HepG2 (cell line): ENCODE data around the gene OBSL1. TPM values are rescaled to one million over a fixed set of nuclear protein-coding genes. Genes with fewer than 3 reads are reported as not detected.

Experiments used
- ARNT2 ChIP-seq: sonication (generic); formaldehyde crosslinking; IDR thresholded peaks from 2 replicates; pipeline ENCODE4 v1.8.0; 2022; ENCODE audit warnings: mild to moderate bottlenecking, low read depth, missing genetic modification reagents, moderate library complexity
- KLF12 ChIP-seq: sonication (generic); formaldehyde crosslinking; IDR thresholded peaks from 2 replicates; pipeline ENCODE4 v1.4.0; 2020; ENCODE audit warnings: missing genetic modification reagents, borderline replicate concordance
- KLF15 ChIP-seq: sonication (generic); formaldehyde crosslinking; IDR thresholded peaks from 2 replicates; pipeline ENCODE4 v1.8.1; 2023; ENCODE audit warnings: borderline replicate concordance, mild to moderate bottlenecking, inconsistent platforms, missing genetic modification reagents, mixed read lengths
- NCOA1 ChIP-seq: sonication (generic); formaldehyde crosslinking; IDR thresholded peaks from 2 replicates; pipeline ENCODE4 v1.9.0; 2021; ENCODE audit warnings: missing genetic modification reagents
- NR0B2 ChIP-seq: sonication (generic); formaldehyde crosslinking; IDR thresholded peaks from 2 replicates; pipeline ENCODE4 v1.4.0; 2020; ENCODE audit warnings: mild to moderate bottlenecking, missing genetic modification reagents
- RXRA ChIP-seq: sonication (generic); formaldehyde crosslinking; IDR thresholded peaks from 2 replicates; pipeline ENCODE4 v1.5.1; 2020; ENCODE audit warnings: missing genetic modification reagents
- SNAI1 ChIP-seq: sonication (generic); formaldehyde crosslinking; IDR thresholded peaks from 2 replicates; pipeline ENCODE4 v1.5.0; 2020; ENCODE audit warnings: mild to moderate bottlenecking, missing genetic modification reagents, borderline replicate concordance
- SOX13 ChIP-seq, 3 experiments: fragments of 450-650 bp in 1 of 3; sonication (generic) in 1 of 3; formaldehyde crosslinking in 1 of 3; IDR thresholded peaks in 2 of 3; conservative IDR thresholded peaks in 1 of 3; 2 replicates each; pipeline versions ENCODE4 v1.5.0 to v1.6.1; 2016 to 2020; ENCODE audit warnings: antibody characterized with exemption in 1 of 3, mild to moderate bottlenecking in 1 of 3, missing compliant biosample characterization in 1 of 3, missing genetic modification reagents in 1 of 3, moderate library complexity in 1 of 3
- TSC22D2 ChIP-seq: sonication (generic); formaldehyde crosslinking; IDR thresholded peaks from 2 replicates; pipeline ENCODE4 v1.5.1; 2020; ENCODE audit warnings: missing genetic modification reagents, mild to moderate bottlenecking, borderline replicate concordance
- ZFY ChIP-seq: sonication (generic); formaldehyde crosslinking; IDR thresholded peaks from 2 replicates; pipeline ENCODE4 v1.4.0; 2020; ENCODE audit warnings: missing genetic modification reagents
- ZNF318 ChIP-seq: sonication (generic); formaldehyde crosslinking; IDR thresholded peaks from 2 replicates; pipeline ENCODE4 v1.4.0; 2020; ENCODE audit warnings: mild to moderate bottlenecking, missing genetic modification reagents
- ZNF564 ChIP-seq: sonication (generic); formaldehyde crosslinking; IDR thresholded peaks from 2 replicates; pipeline ENCODE4 v1.8.1; 2023; ENCODE audit warnings: mild to moderate bottlenecking, missing genetic modification reagents
- ZNF652 ChIP-seq: IDR thresholded peaks from 2 replicates; pipeline ENCODE4 v1.6.1; 2016; ENCODE audit warnings: low read depth, borderline replicate concordance
- ZNF737 ChIP-seq: sonication (generic); formaldehyde crosslinking; IDR thresholded peaks from 2 replicates; pipeline ENCODE4 v1.5.0; 2020; ENCODE audit warnings: missing genetic modification reagents, mild to moderate bottlenecking, borderline replicate concordance
- ZSCAN25 ChIP-seq: sonication (generic); formaldehyde crosslinking; IDR thresholded peaks from 2 replicates; pipeline ENCODE4 v1.8.0; 2022; ENCODE audit warnings: mild to moderate bottlenecking, missing genetic modification reagents
- polyA plus RNA-seq, 8 experiments: library from polyadenylated mRNA; depleted of rRNA in 3 of 8; stranded (reverse) in 7 of 8; unstranded in 1 of 8; fragments of >200 nt; fragmentation: Illumina TruSeq in 4 of 8; extraction: Trizol in 4 of 8; gene quantifications; 2 replicates each; pipeline versions ENCODE4 v1.2.1 to v1.2.3, GENCODE V29; 2011 to 2016; ENCODE audit warnings: low read depth in 4 of 8, missing spikeins in 1 of 8, mixed read lengths in 1 of 8; ENCODE audit not compliant: insufficient read depth in 1 of 8
- total RNA-seq, 5 experiments: library from RNA; depleted of rRNA; stranded (reverse); fragments of >200 nt; fragmentation: Illumina TruSeq; extraction: Trizol; gene quantifications; 2 replicates each; pipeline ENCODE4 v1.2.3, GENCODE V29; 2016; ENCODE audit warnings: low read depth in 1 of 5
- TF ChIP-seq, protein P1 (sequence below): sonication (generic); formaldehyde crosslinking; IDR thresholded peaks from 2 replicates; pipeline ENCODE4 v1.5.0; 2020; ENCODE audit warnings: missing genetic modification reagents
- TF ChIP-seq, protein P2 (sequence below): IDR thresholded peaks from 2 replicates; pipeline ENCODE4 v1.6.1; 2016; ENCODE audit warnings: mild to moderate bottlenecking, missing biosample characterization, missing genetic modification reagents

OBSL1 gene
- total and polyA plus RNA-seq, 2 of the 13 experiments (the other 11 are each of a cell fraction or from before 2014, with no cell fraction given): 86.7 to 218 TPM

DNA sequence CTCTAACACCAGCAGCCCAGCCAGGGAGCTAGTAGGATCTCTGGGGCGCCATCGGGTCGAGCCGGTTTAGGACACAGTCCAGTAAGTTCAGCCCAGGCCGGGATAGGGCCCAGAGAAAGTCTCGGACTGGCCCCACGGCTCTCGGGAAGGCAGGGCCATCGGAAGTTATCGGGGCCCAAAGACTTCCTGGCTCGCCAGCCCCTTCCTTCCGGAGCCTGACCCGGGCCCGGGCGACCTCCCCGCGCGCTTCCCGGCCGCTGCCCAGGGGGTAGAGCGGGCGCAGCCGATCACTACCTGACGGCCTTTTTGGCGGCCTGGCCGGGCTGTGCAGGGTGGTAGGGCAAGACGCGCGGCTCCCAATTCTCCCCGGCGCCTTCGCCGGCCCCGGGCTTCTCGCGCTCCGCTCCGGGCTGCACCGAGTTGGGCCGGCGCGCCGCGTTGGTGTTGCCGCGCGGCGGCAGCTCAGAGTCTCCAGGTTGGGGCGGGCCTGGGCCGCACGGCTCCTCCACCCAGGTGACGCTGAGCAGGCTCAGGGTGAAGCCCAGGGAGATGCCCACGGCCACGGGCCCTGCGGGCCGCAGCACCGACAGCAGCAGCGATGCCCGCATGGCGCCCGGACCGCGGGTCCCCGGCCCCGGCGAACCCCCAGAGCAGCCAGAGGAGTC, 28.3 kb downstream of the OBSL1 start (continued):
- TF ChIP-seq ZNF318 (no peak), ZNF737 (CRISPR knock-in tag) (0 out of 2 replicates have a peak, but pooled peaks have one; percentile 44), NR0B2 (CRISPR knock-in tag) (peak; percentile 44; the same call in 1 of the 2 replicates), ARNT2 (CRISPR knock-in tag) (peak; percentile 9; the same call in 1 of the 2 replicates), TSC22D2 (CRISPR knock-in tag) (0 out of 2 replicates have a peak, but pooled peaks have one; percentile 15), KLF15 (CRISPR knock-in tag) (0 out of 2 replicates have a peak, but pooled peaks have one; percentile 51), NCOA1 (CRISPR knock-in tag) (no peak), KLF12 (CRISPR knock-in tag) (no peak), RXRA (0 out of 2 replicates have a peak, but pooled peaks have one; percentile 49), SOX13 (IDR thresholded peaks at IDR 0.05) (no peak), SOX13 (CRISPR knock-in tag; conservative IDR thresholded peaks at IDR 0.05 in 1 of 2, IDR thresholded peaks at IDR 0.05 in 1 of 2) (peak in 1 of 2 experiments; percentile 28; a peak in 1 of 4 replicates), ZFY (peak; percentile 83), ZNF564 (CRISPR knock-in tag) (peak; percentile 63; the same call in 1 of the 2 replicates), ZNF652 (no peak), SNAI1 (no peak), ZSCAN25 (CRISPR knock-in tag) (0 out of 2 replicates have a peak, but pooled peaks have one; percentile 3)
- TF ChIP-seq, protein P1, sequence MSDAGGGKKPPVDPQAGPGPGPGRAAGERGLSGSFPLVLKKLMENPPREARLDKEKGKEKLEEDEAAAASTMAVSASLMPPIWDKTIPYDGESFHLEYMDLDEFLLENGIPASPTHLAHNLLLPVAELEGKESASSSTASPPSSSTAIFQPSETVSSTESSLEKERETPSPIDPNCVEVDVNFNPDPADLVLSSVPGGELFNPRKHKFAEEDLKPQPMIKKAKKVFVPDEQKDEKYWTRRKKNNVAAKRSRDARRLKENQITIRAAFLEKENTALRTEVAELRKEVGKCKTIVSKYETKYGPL (CRISPR knock-in tag): no peak
- TF ChIP-seq, protein P2, sequence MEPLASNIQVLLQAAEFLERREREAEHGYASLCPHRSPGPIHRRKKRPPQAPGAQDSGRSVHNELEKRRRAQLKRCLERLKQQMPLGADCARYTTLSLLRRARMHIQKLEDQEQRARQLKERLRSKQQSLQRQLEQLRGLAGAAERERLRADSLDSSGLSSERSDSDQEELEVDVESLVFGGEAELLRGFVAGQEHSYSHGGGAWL (CRISPR knock-in tag): no peak
